Ishikawa (cell line): ENCODE measurements around the gene FAM221B.

Experiments used
- CEBPB ChIP-seq: IDR thresholded peaks from 2 replicates; pipeline ENCODE4 v1.6.1; 2012
- CREB1 ChIP-seq: IDR thresholded peaks from 2 replicates; pipeline ENCODE4 v1.6.1; 2012; ENCODE audit warnings: low read depth
- EGR1 ChIP-seq: IDR thresholded peaks from 2 replicates; pipeline ENCODE4 v1.6.1; 2012
- EP300 ChIP-seq: IDR thresholded peaks from 2 replicates; pipeline ENCODE4 v1.6.1; 2012; ENCODE audit warnings: borderline replicate concordance
- FOXM1 ChIP-seq: IDR thresholded peaks from 2 replicates; pipeline ENCODE4 v1.6.1; 2012; ENCODE audit warnings: low read depth, borderline replicate concordance
- MAX ChIP-seq: IDR thresholded peaks from 2 replicates; pipeline ENCODE4 v1.6.1; 2012
- NFIC ChIP-seq: IDR thresholded peaks from 2 replicates; pipeline ENCODE4 v1.6.1; 2012
- RAD21 ChIP-seq: IDR thresholded peaks from 2 replicates; pipeline ENCODE4 v1.6.1; 2012; ENCODE audit warnings: low read depth
- TAF1 ChIP-seq: IDR thresholded peaks from 2 replicates; pipeline ENCODE4 v1.6.1; 2012; ENCODE audit warnings: low read depth, mild to moderate bottlenecking
- TEAD4 ChIP-seq: IDR thresholded peaks from 2 replicates; pipeline ENCODE4 v1.6.1; 2012
- USF1 ChIP-seq: IDR thresholded peaks from 2 replicates; pipeline ENCODE4 v1.6.1; 2012
- YY1 ChIP-seq: IDR thresholded peaks from 2 replicates; pipeline ENCODE4 v1.6.1; 2012; ENCODE audit warnings: low read depth
- ZBTB7A ChIP-seq: IDR thresholded peaks from 2 replicates; pipeline ENCODE4 v1.6.1; 2012; ENCODE audit warnings: low read depth
- TF ChIP-seq, protein P1 (sequence below): IDR thresholded peaks from 2 replicates; pipeline ENCODE4 v1.6.1; 2012; ENCODE audit warnings: low read depth, mild to moderate bottlenecking

GRCh38 chr9:35814106-35814840 is 14.3 kb downstream of the FAM221B start:
- TF ChIP-seq MAX (no peak), RAD21 (no peak), EGR1 (no peak), FOXM1 (no peak), TAF1 (no peak), EP300 (no peak), CEBPB (0 out of 2 replicates have a peak, but pooled peaks have one; percentile 28), NFIC (peak; percentile 30; the same call in 1 of the 2 replicates), TEAD4 (no peak), USF1 (no peak; the same call in 1 of the 2 replicates), YY1 (no peak), ZBTB7A (no peak), CREB1 (no peak)
- TF ChIP-seq, protein P1, sequence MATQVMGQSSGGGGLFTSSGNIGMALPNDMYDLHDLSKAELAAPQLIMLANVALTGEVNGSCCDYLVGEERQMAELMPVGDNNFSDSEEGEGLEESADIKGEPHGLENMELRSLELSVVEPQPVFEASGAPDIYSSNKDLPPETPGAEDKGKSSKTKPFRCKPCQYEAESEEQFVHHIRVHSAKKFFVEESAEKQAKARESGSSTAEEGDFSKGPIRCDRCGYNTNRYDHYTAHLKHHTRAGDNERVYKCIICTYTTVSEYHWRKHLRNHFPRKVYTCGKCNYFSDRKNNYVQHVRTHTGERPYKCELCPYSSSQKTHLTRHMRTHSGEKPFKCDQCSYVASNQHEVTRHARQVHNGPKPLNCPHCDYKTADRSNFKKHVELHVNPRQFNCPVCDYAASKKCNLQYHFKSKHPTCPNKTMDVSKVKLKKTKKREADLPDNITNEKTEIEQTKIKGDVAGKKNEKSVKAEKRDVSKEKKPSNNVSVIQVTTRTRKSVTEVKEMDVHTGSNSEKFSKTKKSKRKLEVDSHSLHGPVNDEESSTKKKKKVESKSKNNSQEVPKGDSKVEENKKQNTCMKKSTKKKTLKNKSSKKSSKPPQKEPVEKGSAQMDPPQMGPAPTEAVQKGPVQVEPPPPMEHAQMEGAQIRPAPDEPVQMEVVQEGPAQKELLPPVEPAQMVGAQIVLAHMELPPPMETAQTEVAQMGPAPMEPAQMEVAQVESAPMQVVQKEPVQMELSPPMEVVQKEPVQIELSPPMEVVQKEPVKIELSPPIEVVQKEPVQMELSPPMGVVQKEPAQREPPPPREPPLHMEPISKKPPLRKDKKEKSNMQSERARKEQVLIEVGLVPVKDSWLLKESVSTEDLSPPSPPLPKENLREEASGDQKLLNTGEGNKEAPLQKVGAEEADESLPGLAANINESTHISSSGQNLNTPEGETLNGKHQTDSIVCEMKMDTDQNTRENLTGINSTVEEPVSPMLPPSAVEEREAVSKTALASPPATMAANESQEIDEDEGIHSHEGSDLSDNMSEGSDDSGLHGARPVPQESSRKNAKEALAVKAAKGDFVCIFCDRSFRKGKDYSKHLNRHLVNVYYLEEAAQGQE: no peak
